Measurements from ENCODE around the gene PHF13.

PHF13 gene

DNA sequence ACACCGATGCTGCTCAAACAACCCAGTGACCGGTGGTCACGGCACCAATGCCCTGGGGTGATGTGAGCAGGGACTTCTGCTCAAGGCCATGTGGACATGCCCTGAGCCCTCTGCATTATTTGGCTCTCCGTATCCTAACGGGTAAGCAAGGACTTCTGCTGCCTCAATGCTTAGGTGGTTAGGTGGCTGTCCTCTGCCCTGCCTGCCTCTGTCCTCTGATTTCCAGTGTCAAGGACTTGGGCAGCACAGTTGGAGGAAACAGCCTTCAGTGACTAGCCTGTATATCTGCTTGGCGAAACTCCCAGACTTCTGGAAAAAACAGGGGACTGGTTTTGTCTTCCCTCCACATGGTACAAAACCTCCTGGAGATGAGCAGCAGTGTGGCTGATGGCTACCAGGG, 53.6 kb downstream of the PHF13 start:
- no peak for DNase-seq

DNA sequence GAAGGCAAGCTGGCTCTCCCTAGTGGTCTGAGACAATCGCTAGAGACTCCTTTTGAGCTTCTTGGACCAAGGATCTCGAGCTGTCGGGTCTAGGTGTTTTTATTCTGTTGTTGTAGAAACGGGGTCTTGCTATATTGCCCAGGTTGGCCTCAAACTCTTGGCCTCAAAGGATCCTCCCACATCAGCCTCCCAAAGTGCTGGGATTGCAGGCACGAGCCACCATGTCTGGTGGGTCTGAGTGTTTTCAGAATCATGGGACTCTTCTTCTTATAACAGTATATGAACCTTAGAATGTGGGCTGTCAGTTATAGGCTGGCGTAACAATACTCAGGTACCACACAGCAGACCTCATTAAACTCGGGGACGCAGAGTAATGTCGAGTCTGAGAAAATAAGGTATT, 55.0 kb downstream of the PHF13 start:
- no peak for DNase-seq

DNA sequence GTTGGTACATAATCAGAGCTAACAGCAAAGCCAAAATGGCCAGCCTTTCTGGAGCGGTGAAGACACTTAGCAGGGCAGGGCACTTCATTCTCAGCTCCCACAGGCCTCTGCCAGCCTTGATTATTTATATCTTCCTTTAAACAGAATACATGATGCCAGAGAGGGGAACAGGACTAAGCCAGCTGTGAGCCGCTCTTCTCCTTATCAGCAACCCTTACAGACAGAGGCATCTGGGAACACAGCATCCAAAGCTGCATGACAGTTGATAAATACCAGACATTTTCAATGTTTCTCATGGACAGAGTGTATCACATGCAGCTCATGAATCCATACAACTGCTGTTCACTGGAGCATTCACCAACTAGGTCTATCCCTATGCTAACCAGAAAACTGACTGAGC, 59.0 kb downstream of the PHF13 start:
- no peak for DNase-seq

Data from central memory CD4-positive, alpha-beta T cell (primary cell).